GM18526 (cell line): ENCODE data around the gene DTNB.

ENCODE experiments used
- POLR2A ChIP-seq: IDR thresholded peaks from 3 replicates; pipeline ENCODE4 v1.6.1; 2011; ENCODE audit not compliant: insufficient read length; ENCODE audit errors: extremely low read depth

DTNB gene

GRCh38 chr2:25586726-25587144 is 86.6 kb downstream of the DTNB start:
- no peak for TF ChIP-seq POLR2A

GRCh38 chr2:25585189-25585588 is 88.2 kb downstream of the DTNB start:
- TF ChIP-seq POLR2A, result no peak

GRCh38 chr2:25582077-25582830 is 91.1 kb downstream of the DTNB start:
- TF ChIP-seq POLR2A, result no peak

GRCh38 chr2:25576596-25576995 is 96.8 kb downstream of the DTNB start:
- no peak for TF ChIP-seq POLR2A

- no peak for TF ChIP-seq POLR2A
Observed at GRCh38 chr2:25572638-25573037, 100.7 kb downstream of the DTNB start.

GRCh38 chr2:25570161-25570845 is 103.1 kb downstream of the DTNB start:
- no peak for TF ChIP-seq POLR2A

GRCh38 chr2:25567406-25567805 is 106.0 kb downstream of the DTNB start:
- no peak for TF ChIP-seq POLR2A

GRCh38 chr2:25566694-25567093 is 106.7 kb downstream of the DTNB start:
- TF ChIP-seq POLR2A, result no peak

- TF ChIP-seq POLR2A, result no peak
Observed at GRCh38 chr2:25566094-25566493, 107.3 kb downstream of the DTNB start.

- TF ChIP-seq POLR2A, result no peak
Observed at GRCh38 chr2:25561136-25561850, 112.1 kb downstream of the DTNB start.

- TF ChIP-seq POLR2A, result no peak
Observed at GRCh38 chr2:25559148-25559547, 114.2 kb downstream of the DTNB start.

GRCh38 chr2:25558262-25558661 is 115.1 kb downstream of the DTNB start:
- TF ChIP-seq POLR2A, result no peak

- no peak for TF ChIP-seq POLR2A
Observed at GRCh38 chr2:25557179-25558036, 116.0 kb downstream of the DTNB start.

- no peak for TF ChIP-seq POLR2A
Observed at GRCh38 chr2:25552318-25552717, 121.1 kb downstream of the DTNB start.

- no peak for TF ChIP-seq POLR2A
Observed at GRCh38 chr2:25551316-25551715, 122.1 kb downstream of the DTNB start.
